Natural killer cell (primary cell): ENCODE measurements around the gene CENPT. TPM values are rescaled to one million over a fixed set of nuclear protein-coding genes. Genes with fewer than 3 reads are reported as not detected.

Source experiments
- ATAC-seq, 3 donors: fragments of 150-1000 bp in 2 of 3; fragments of 200-7000 bp in 1 of 3; cut with Tn5 transposase; 1 replicate in 1 of 3; 2 replicates in 2 of 3; pipeline ENCODE4 v1.10.0; 2021; ENCODE audit warnings: mild to moderate bottlenecking in 2 of 3, moderate library complexity in 2 of 3
- DNase-seq, 2 donors: peaks; one replicate each; pipeline versions ENCODE4 v3.0.0 to v3.0.0-alpha.2; 2013 to 2021; ENCODE audit warnings: mixed read lengths in 1 of 2
- H3K27ac ChIP-seq: one replicate; pipeline ENCODE4 v1.5.1; 2013; ENCODE audit warnings: mild to moderate bottlenecking, low read length
- H3K27me3 ChIP-seq: one replicate; pipeline ENCODE4 v1.6.1; 2013; ENCODE audit warnings: low read length; ENCODE audit not compliant: control insufficient read depth, insufficient read depth
- H3K36me3 ChIP-seq: one replicate; pipeline ENCODE4 v1.6.1; 2013; ENCODE audit warnings: low read length; ENCODE audit not compliant: control insufficient read depth, insufficient read depth
- H3K4me1 ChIP-seq: one replicate; pipeline ENCODE4 v1.6.1; 2013; ENCODE audit warnings: low read length; ENCODE audit not compliant: control insufficient read depth, insufficient read depth
- H3K4me3 ChIP-seq: one replicate; pipeline ENCODE4 v1.5.1; 2013; ENCODE audit warnings: low read length
- H3K9me3 ChIP-seq: one replicate; pipeline ENCODE4 v1.6.1; 2013; ENCODE audit warnings: low read length; ENCODE audit not compliant: control insufficient read depth, insufficient read depth
- H3K27ac Mint-ChIP-seq, 2 donors: one replicate each; pipeline ENCODE4 v1.8.0; 2022; ENCODE audit warnings: mild to moderate bottlenecking in 2 of 2, mixed read lengths in 2 of 2, moderate library complexity in 1 of 2
- H3K27me3 Mint-ChIP-seq, 2 donors: one replicate each; pipeline ENCODE4 v1.8.0; 2022; ENCODE audit warnings: low read depth in 2 of 2, mixed read lengths in 2 of 2
- H3K36me3 Mint-ChIP-seq: one replicate; pipeline ENCODE4 v1.8.0; 2022; ENCODE audit warnings: mixed read lengths
- H3K4me1 Mint-ChIP-seq, 2 donors: one replicate each; pipeline ENCODE4 v1.8.0; 2022; ENCODE audit warnings: mixed read lengths in 2 of 2
- H3K4me3 Mint-ChIP-seq: one replicate; pipeline ENCODE4 v1.8.0; 2022; ENCODE audit warnings: mild to moderate bottlenecking, moderate library complexity, mixed read lengths
- H3K9me3 Mint-ChIP-seq, 2 donors: one replicate each; pipeline ENCODE4 v1.8.0; 2022; ENCODE audit warnings: mixed read lengths in 2 of 2
- CTCF ChIP-seq: fragments of 200-600 bp; IDR thresholded peaks from one replicate; pipeline ENCODE4 v1.8.0; 2022; ENCODE audit warnings: antibody characterized with exemption
- WGBS: methylation state at CpG from one replicate; pipeline ENCODE4 v1.1.7; 2013; ENCODE audit warnings: missing lambda C conversion rate; ENCODE audit not compliant: insufficient coverage; 5-methylcytosine and 5-hydroxymethylcytosine counted together
- intact Hi-C: fragments of 100-400 bp; cut with micrococcal nuclease; formaldehyde crosslinking; loops from one replicate; pipeline ENCODE4 v1.14.2; 2022
- total RNA-seq, 4 donors: library from RNA; stranded (reverse); fragments of 120-200 nt in 1 of 4; gene quantifications; one replicate each; pipeline versions ENCODE4 v1.2.3 to v1.2.4, GENCODE V29; 2013 to 2022

CENPT gene
- total RNA-seq, 3 donors from 2014 or later (not counting 1 experiment from before 2014, with no cell fraction given), result 68.6 to 81.3 (median 78.9) TPM

DNA sequence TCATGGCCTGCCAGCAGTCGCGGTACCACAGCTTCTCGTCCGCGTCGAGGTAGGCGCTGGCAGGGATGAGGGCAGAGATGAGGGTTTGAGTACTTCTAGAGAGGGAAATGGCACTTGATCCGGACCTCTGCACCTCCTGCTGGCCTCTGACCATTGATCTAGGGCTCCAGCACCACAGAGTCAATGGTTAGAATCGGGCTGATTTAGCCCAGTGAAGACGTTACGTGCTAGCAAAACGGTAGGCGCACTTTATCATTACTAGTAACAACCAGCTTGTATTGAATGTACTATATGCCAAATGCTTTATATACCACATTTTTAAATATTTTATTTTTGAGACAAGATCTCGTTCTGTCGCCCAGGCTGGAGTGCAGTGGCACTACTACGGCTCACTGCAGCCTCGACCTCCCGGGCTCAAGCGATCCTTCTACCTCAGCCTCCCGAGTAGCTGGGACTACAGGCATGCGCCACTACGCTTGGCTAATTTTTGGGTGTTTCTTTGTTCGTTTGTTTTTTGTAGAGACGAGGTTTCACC, 40.3 kb downstream of the CENPT start:
- Mint-ChIP-seq H3K27me3 (no peaks in the 10 kb centered on the region), H3K4me3 (peak overlapping the region; percentile 92), H3K27ac (peak overlapping the region; percentile 87 to 92), H3K9me3 (no peaks in the 10 kb centered on the region), H3K36me3 (no peaks in the 10 kb centered on the region), H3K4me1 (peaks cover 12 to 26% of the 10 kb centered on the region in 2 donors)
- H3K27me3 ChIP-seq, result no peaks in the 10 kb centered on the region
- peaks cover 21% of the 10 kb centered on the region for H3K4me1 ChIP-seq
- DNase-seq (no peak), ATAC-seq (no peak)
- TF ChIP-seq CTCF, result no peak
- WGBS, result 39% methylated on average over 23 of the region's 24 CpGs
- peak overlapping the region; percentile 62 for H3K27ac ChIP-seq
- intact Hi-C loops, result loop anchor here (5.0 to 10.0 kb wide), 4 partner anchors 130 to 282 kb away; partner anchors contain the start of genes C16orf86, ENKD1, PSMB10 and RIPOR1
- no peaks in the 10 kb centered on the region for H3K9me3 ChIP-seq
- peak overlapping the region; percentile 78 for H3K4me3 ChIP-seq
- peaks cover 2% of the 10 kb centered on the region for H3K36me3 ChIP-seq

DNA sequence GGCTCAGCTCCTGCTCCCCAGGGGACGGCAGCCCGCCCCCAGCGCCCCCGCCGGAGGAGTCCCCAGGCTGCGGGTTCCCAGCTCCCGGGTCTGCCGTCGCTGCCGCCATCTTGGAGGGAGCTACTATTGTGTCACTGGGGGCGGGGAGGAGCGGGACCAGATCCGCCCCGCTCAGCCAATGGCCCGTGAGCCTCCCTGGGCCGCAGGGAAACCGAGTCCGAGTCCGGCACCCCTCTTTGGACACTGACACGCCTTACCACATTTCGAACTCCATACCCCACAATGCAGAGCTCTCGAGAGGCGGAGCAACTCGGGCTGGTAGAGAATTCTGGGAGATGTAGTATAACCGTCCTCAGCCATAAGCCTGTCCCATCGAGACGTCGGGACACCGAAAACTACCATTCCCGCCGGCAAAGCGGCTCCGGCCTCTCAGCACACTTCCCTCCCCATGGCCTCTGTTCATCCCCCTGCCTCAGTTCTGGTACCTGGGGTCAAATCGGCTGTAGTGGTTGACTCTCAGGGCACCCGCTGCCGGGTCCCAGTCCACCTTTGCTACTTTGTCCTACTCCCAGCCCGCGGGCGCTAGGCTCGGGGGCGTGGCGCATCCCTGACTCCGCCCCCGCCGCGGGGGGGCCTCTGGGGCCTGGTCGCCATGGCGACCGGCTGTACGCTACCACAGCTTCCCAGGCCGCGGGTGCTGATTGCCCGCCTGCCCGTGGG, 40.9 kb downstream of the CENPT start, which contains the start of the genes RANBP10 and TSNAXIP1:
Gene RANBP10 (minus strand): TSS at position 133 of the 720 bp plus-strand sequence. CDS start 24 bp downstream, at position 109.
Gene TSNAXIP1 (plus strand): TSS at position 462 of the 720 bp plus-strand sequence. CDS start 261 bp downstream, outside the sequence.
- peaks cover 27% of the 10 kb centered on the region for H3K4me1 ChIP-seq
- intact Hi-C loops, result loop anchor here (1.0 to 10.0 kb wide), 7 partner anchors 36 to 282 kb away; partner anchors contain the start of genes C16orf86, ENKD1, GFOD2 and NUTF2
- peak within 1 kb of the TSS; percentile 87 to 92 for H3K27ac Mint-ChIP-seq

DNA sequence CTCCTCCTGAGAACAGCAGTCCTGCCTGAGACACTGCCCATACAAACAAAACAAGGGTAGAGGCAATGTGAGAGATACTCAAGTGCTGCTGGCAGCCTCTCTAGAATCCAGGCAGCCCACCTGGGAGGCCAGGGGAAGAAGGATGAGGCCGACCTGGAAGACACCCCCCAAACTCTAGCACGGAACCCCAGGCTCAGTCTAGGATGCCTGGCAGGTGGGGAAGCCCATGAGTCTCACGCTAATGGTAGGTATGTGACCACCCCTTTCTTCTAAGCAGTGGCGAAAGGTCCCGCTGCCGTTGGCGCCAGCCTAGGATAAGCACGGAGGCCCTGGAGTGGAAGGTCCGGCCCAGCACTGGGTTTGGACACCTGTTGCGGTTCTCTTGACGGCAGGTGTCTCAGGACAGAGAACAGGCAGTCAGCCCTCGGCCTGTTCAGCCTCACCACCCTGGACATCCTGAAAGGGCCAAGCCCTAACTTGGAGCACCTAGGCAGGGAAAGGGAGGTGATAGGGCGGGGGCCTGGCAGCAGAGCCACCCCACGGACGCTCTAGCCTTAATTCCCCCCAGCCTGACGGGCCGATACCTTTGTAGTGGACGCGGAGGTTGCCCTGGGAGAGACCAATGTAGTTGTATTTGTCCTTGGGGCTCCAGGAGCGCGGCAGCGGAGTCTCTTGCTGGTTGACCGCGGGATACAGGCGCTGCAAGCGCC, 41.6 kb downstream of the CENPT start:
- under 1% methylated on average over 26 of the region's 26 CpGs for WGBS
- peak in 1 of 2 donors; percentile 22 for DNase-seq
- intact Hi-C loops, result loop anchor here (1.0 to 10.0 kb wide), 7 partner anchors 36 to 281 kb away; partner anchors contain the start of genes C16orf86, ENKD1, GFOD2 and NUTF2
- peak overlapping the region; percentile 62 for H3K27ac ChIP-seq
- TF ChIP-seq CTCF, result no peak
- H3K27me3 ChIP-seq, result no peaks in the 10 kb centered on the region
- no peaks in the 10 kb centered on the region for H3K9me3 ChIP-seq
- ATAC-seq, result no peak
- peaks cover 2% of the 10 kb centered on the region for H3K36me3 ChIP-seq
- Mint-ChIP-seq H3K27me3 (no peaks in the 10 kb centered on the region), H3K36me3 (no peaks in the 10 kb centered on the region), H3K9me3 (no peaks in the 10 kb centered on the region), H3K4me1 (peaks cover 26 to 36% of the 10 kb centered on the region in 2 donors), H3K4me3 (peak overlapping the region; percentile 92), H3K27ac (peak overlapping the region; percentile 87 to 92)
- H3K4me1 ChIP-seq, result peaks cover 33% of the 10 kb centered on the region
- H3K4me3 ChIP-seq, result peak overlapping the region; percentile 78

More for the DNA sequence above, 40.9 kb downstream of the CENPT start, which contains the start of the genes RANBP10 and TSNAXIP1:
- no peak for TF ChIP-seq CTCF
- no peaks in the 10 kb centered on the region for H3K9me3 Mint-ChIP-seq
- peak within 1 kb of the TSS; percentile 92 for H3K4me3 Mint-ChIP-seq
- under 1% methylated on average over 49 of the region's 54 CpGs for WGBS
- Histone ChIP-seq H3K27me3 (no peaks in the 10 kb centered on the region), H3K4me3 (peak within 1 kb of the TSS; percentile 78), H3K9me3 (no peaks in the 10 kb centered on the region), H3K27ac (peak within 1 kb of the TSS; percentile 62), H3K36me3 (peaks cover 2% of the 10 kb centered on the region)
- DNase-seq (peak; percentile 91 to 99), ATAC-seq (peak; percentile 90 to 98 (median 91))
- no peaks in the 10 kb centered on the region for H3K36me3 Mint-ChIP-seq
- H3K4me1 Mint-ChIP-seq, result peaks cover 18 to 31% of the 10 kb centered on the region in 2 donors
- H3K27me3 Mint-ChIP-seq, result no peaks in the 10 kb centered on the region
